ENCODE results near the gene TGFBR3L. TPM values are rescaled to one million over a fixed set of nuclear protein-coding genes. Genes with fewer than 3 reads are reported as not detected.
A peak's percentile ranks its signal among the peaks of the same experiment; 100 is the strongest.

The TGFBR3L gene
- total and polyA plus RNA-seq, 2 of the 13 experiments (the other 11 are each of a cell fraction or from before 2014, with no cell fraction given), result 0.20 to 1.0 TPM

- Histone ChIP-seq H3K27ac (ENCODE audit: extremely low read length, insufficient read depth, low read length) (no peak overlapping the region), H2AFZ (ENCODE audit: low read length) (no peak overlapping the region), H3K79me2 (ENCODE audit: insufficient read depth, low read length) (no peaks in the 10 kb centered on the region), H4K20me1 (ENCODE audit: insufficient read depth, low read length) (no peaks in the 10 kb centered on the region), H3K36me3 (replicated peaks in 1 of 2; ENCODE audit: control insufficient read depth in 1 of 2, insufficient read depth in 2 of 2, low read length in 2 of 2) (peaks cover 4 to 13% of the 10 kb centered on the region in 2 experiments; a peak in 3 of 5 replicates), H3K4me2 (ENCODE audit: low read depth, low read length) (peak overlapping the region; percentile 89), H3K27me3 (ENCODE audit: control insufficient read depth in 1 of 2, insufficient read depth in 2 of 2, low read length in 2 of 2) (no peaks in the 10 kb centered on the region; a peak in 1 of 5 replicates), H3K9ac (ENCODE audit: insufficient read depth, low read depth, low read length) (peak overlapping the region; percentile 52), H3K4me1 (ENCODE audit: insufficient read depth, low read length) (peaks cover 33% of the 10 kb centered on the region), H3K9me3 (ENCODE audit: low read length) (no peaks in the 10 kb centered on the region), H3K4me3 (replicated peaks in 1 of 3; ENCODE audit: insufficient read depth in 1 of 3, low read depth in 2 of 3, low read length in 3 of 3) (peak overlapping the region; percentile 40 to 70 (median 57); a peak in 4 of 6 replicates)
- BruUV-seq (replicated peaks), result no TSS peak
- ChIA-PET POLR2A (interaction anchor here (1.1 to 6.4 kb wide), 3 partner anchors 9 to 28 kb away, joined by 3 to 83 read pairs (median 4); partner anchors contain the start of gene MAP2K7), CTCF (ENCODE audit: low intra/inter-chr PET ratio, low total read pairs) (no interaction called here)
- FAIRE-seq (no peak), DNase-seq (ENCODE audit: low spot score) (no peak), ATAC-seq (no peak)
- 68% methylated on average over 17 of the region's 24 CpGs for WGBS (ENCODE audit: low lambda C conversion rate)
- in situ Hi-C loops (cut with HindIII; ENCODE audit: extremely low pct_ligation_motif_present, low pct_unique_long_range_greater_than_20kb) (no loop called here), intact Hi-C loops (cut with micrococcal nuclease; ENCODE audit: unreplicated experiment) (no loop called here)
- TF ChIP-seq ZSCAN20 (CRISPR knock-in tag; IDR thresholded peaks at IDR 0.05; ENCODE audit: borderline replicate concordance) (no peak), ARNT2 (CRISPR knock-in tag; IDR thresholded peaks at IDR 0.05; ENCODE audit: low read depth) (no peak), TFDP2 (CRISPR knock-in tag; IDR thresholded peaks at IDR 0.05) (no peak), ZNF672 (CRISPR knock-in tag; IDR thresholded peaks at IDR 0.05) (no peak), SNRNP70 (IDR thresholded peaks at IDR 0.05; ENCODE audit: low read depth, low read length) (no peak), SP4 (CRISPR knock-in tag; IDR thresholded peaks at IDR 0.05) (no peak; the same call in 1 of the 2 replicates), MXD4 (CRISPR knock-in tag; IDR thresholded peaks at IDR 0.05) (no peak), ZNF232 (CRISPR knock-in tag; IDR thresholded peaks at IDR 0.05; ENCODE audit: borderline replicate concordance) (no peak), ZNF446 (CRISPR knock-in tag; IDR thresholded peaks at IDR 0.05) (no peak), GATAD2A (CRISPR knock-in tag; IDR thresholded peaks at IDR 0.05) (no peak), CERS6 (CRISPR knock-in tag; IDR thresholded peaks at IDR 0.05) (no peak), BORCS8-MEF2B (CRISPR knock-in tag; IDR thresholded peaks at IDR 0.05) (no peak), CSRNP2 (CRISPR knock-in tag; conservative IDR thresholded peaks at IDR 0.05; ENCODE audit: low read depth) (no peak), SKIL (CRISPR knock-in tag; IDR thresholded peaks at IDR 0.05; ENCODE audit: borderline replicate concordance) (no peak), ZNF782 (CRISPR knock-in tag; IDR thresholded peaks at IDR 0.05; ENCODE audit: borderline replicate concordance) (no peak), PREB (CRISPR knock-in tag; IDR thresholded peaks at IDR 0.05) (no peak)
Observed at GRCh38 chr19:7915250-7916102, 846 bp downstream of the TGFBR3L start.

Data from HepG2 (cell line).